GM23338 (cell line): ENCODE data around the gene ZNF426. TPM values are rescaled to one million over a fixed set of nuclear protein-coding genes. Genes with fewer than 3 reads are reported as not detected.

Experiments
- ATAC-seq: fragments of 200-7000 bp; cut with Tn5 transposase; 3 replicates; pipeline ENCODE4 v1.9.1; 2020
- DNase-seq: peaks from one replicate; pipeline ENCODE4 v3.0.0-alpha.2; 2015; ENCODE audit warnings: low spot score
- H2AFZ ChIP-seq: fragments of 200-600 bp; sonication (generic); 2 replicates; pipeline ENCODE4 v1.8.0; 2016; ENCODE audit warnings: antibody characterized with exemption, mild to moderate bottlenecking, moderate library complexity
- H3F3A ChIP-seq: fragments of 200-600 bp; sonication (generic); replicated peaks from 2 replicates; pipeline ENCODE4 v1.8.0; 2017; ENCODE audit warnings: antibody characterized with exemption, mixed run types, low read depth
- H3K27ac ChIP-seq: fragments of 200-600 bp; sonication (generic); 2 replicates; pipeline ENCODE4 v1.6.1; 2016; ENCODE audit warnings: low read depth
- H3K27me3 ChIP-seq: fragments of 200-600 bp; sonication (generic); 2 replicates; pipeline ENCODE4 v1.8.0; 2016; ENCODE audit warnings: mild to moderate bottlenecking, mixed run types, moderate library complexity; ENCODE audit not compliant: insufficient read depth
- H3K36me3 ChIP-seq: fragments of 200-600 bp; sonication (generic); 2 replicates; pipeline ENCODE4 v1.8.0; 2016; ENCODE audit warnings: mild to moderate bottlenecking; ENCODE audit not compliant: insufficient read depth
- H3K4me1 ChIP-seq: fragments of 200-600 bp; sonication (generic); 2 replicates; pipeline ENCODE4 v1.8.0; 2016; ENCODE audit warnings: mild to moderate bottlenecking, moderate library complexity; ENCODE audit not compliant: insufficient read depth
- H3K4me2 ChIP-seq: fragments of 200-600 bp; sonication (generic); 2 replicates; pipeline ENCODE4 v1.7.1; 2017; ENCODE audit warnings: mixed run types
- H3K4me3 ChIP-seq: fragments of 200-600 bp; sonication (generic); 2 replicates; pipeline ENCODE4 v1.6.1; 2016; ENCODE audit warnings: mixed run types
- H3K79me2 ChIP-seq: fragments of 200-600 bp; sonication (generic); replicated peaks from 2 replicates; pipeline ENCODE4 v1.8.0; 2017; ENCODE audit warnings: mild to moderate bottlenecking; ENCODE audit not compliant: insufficient read depth
- H3K9me2 ChIP-seq: fragments of 200-600 bp; sonication (generic); 2 replicates; pipeline ENCODE4 v1.8.0; 2017; ENCODE audit not compliant: insufficient read depth
- H4K20me1 ChIP-seq: fragments of 200-600 bp; sonication (generic); replicated peaks from 2 replicates; pipeline ENCODE4 v1.8.0; 2017; ENCODE audit warnings: mild to moderate bottlenecking; ENCODE audit not compliant: insufficient read depth
- H3K27ac Mint-ChIP-seq: 2 replicates; pipeline ENCODE4 v1.8.0; 2020; ENCODE audit warnings: inconsistent platforms, mild to moderate bottlenecking, moderate library complexity, mixed read lengths
- H3K27me3 Mint-ChIP-seq: 3 replicates; pipeline ENCODE4 v1.8.0; 2022; ENCODE audit warnings: low read depth, mild to moderate bottlenecking, moderate library complexity, mixed read lengths, inconsistent platforms; ENCODE audit not compliant: insufficient read depth, poor library complexity
- H3K36me3 Mint-ChIP-seq: 3 replicates; pipeline ENCODE4 v1.8.0; 2021; ENCODE audit warnings: low read depth, mild to moderate bottlenecking, inconsistent platforms, moderate library complexity, mixed read lengths
- H3K4me1 Mint-ChIP-seq: 3 replicates; pipeline ENCODE4 v1.8.0; 2020; ENCODE audit warnings: mild to moderate bottlenecking, inconsistent platforms, mixed read lengths
- H3K4me3 Mint-ChIP-seq: 3 replicates; pipeline ENCODE4 v1.8.0; 2021; ENCODE audit warnings: moderate library complexity, mild to moderate bottlenecking, inconsistent platforms, mixed read lengths
- H3K9me3 Mint-ChIP-seq: 3 replicates; pipeline ENCODE4 v1.8.0; 2020; ENCODE audit warnings: moderate library complexity, mild to moderate bottlenecking, inconsistent platforms, mixed read lengths
- CREB1 ChIP-seq: fragments of 250-450 bp; sonication (Bioruptor Pico); IDR thresholded peaks from 2 replicates; pipeline ENCODE4 v1.5.0; 2020; ENCODE audit warnings: low read depth, mild to moderate bottlenecking, moderate library complexity
- CTCF ChIP-seq, 2 experiments: fragments of 200-600 bp in 1 of 2; sonication (generic) in 1 of 2; conservative IDR thresholded peaks; 2 replicates each; pipeline versions ENCODE4 v1.5.1 to v1.6.1; 2016 to 2017; ENCODE audit warnings: antibody characterized with exemption in 2 of 2, low read depth in 2 of 2, mild to moderate bottlenecking in 2 of 2, moderate library complexity in 1 of 2
- EZH2 ChIP-seq: fragments of 200-600 bp; sonication (generic); IDR thresholded peaks from one replicate; pipeline ENCODE4 v1.8.0; 2017; ENCODE audit warnings: antibody characterized with exemption, mild to moderate bottlenecking, low read depth; ENCODE audit not compliant: unreplicated experiment
- EZH2phosphoT487 ChIP-seq: fragments of 200-600 bp; sonication (generic); IDR thresholded peaks from one replicate; pipeline ENCODE4 v1.8.1; 2018; ENCODE audit warnings: antibody characterized with exemption; ENCODE audit not compliant: unreplicated experiment
- JUNB ChIP-seq: IDR thresholded peaks from one replicate; pipeline ENCODE4 v1.6.1; 2016; ENCODE audit warnings: antibody characterized with exemption; ENCODE audit not compliant: unreplicated experiment
- NANOG ChIP-seq: IDR thresholded peaks from 2 replicates; pipeline ENCODE4 v1.6.1; 2016; ENCODE audit warnings: antibody characterized with exemption, borderline replicate concordance
- POLR2AphosphoS5 ChIP-seq: IDR thresholded peaks from 2 replicates; pipeline ENCODE4 v1.6.1; 2016; ENCODE audit warnings: antibody characterized with exemption, low read depth
- REST ChIP-seq: IDR thresholded peaks from one replicate; pipeline ENCODE4 v1.6.1; 2018; ENCODE audit warnings: antibody characterized with exemption; ENCODE audit not compliant: unreplicated experiment
- STAT1 ChIP-seq: IDR thresholded peaks from one replicate; pipeline ENCODE4 v1.6.1; 2016; ENCODE audit warnings: antibody characterized with exemption; ENCODE audit not compliant: unreplicated experiment
- ZNF114 ChIP-seq: fragments of 250-450 bp; sonication (Bioruptor Pico); IDR thresholded peaks from 2 replicates; pipeline ENCODE4 v1.5.0; 2020; ENCODE audit warnings: mild to moderate bottlenecking, moderate library complexity
- ZNF331 ChIP-seq: fragments of 250-450 bp; sonication (Bioruptor Pico); IDR thresholded peaks from 2 replicates; pipeline ENCODE4 v1.5.0; 2020; ENCODE audit warnings: low read depth, mild to moderate bottlenecking, moderate library complexity
- ZNF462 ChIP-seq: fragments of 250-450 bp; sonication (Bioruptor Pico); IDR thresholded peaks from 2 replicates; pipeline ENCODE4 v1.5.0; 2020; ENCODE audit warnings: mild to moderate bottlenecking, moderate library complexity
- polyA plus RNA-seq: library from polyadenylated mRNA; unstranded; fragments of >200 nt; fragmentation: Nextera tagmentation; extraction: Ambion mirVana; gene quantifications from 2 replicates; pipeline ENCODE4 v1.2.1, GENCODE V29; 2016
- total RNA-seq: library from RNA; depleted of rRNA; stranded (reverse); fragments of >200 nt; shearing (Covaris generic); gene quantifications from 2 replicates; pipeline ENCODE4 v1.2.3, GENCODE V29; 2014
- TF ChIP-seq, protein P1 (sequence below): IDR thresholded peaks from 2 replicates; pipeline ENCODE4 v1.6.1; 2016; ENCODE audit warnings: antibody characterized with exemption

Gene ZNF426
- total and polyA plus RNA-seq, 2 experiments from 2014 or later, result 11.0 to 22.7 TPM

DNA sequence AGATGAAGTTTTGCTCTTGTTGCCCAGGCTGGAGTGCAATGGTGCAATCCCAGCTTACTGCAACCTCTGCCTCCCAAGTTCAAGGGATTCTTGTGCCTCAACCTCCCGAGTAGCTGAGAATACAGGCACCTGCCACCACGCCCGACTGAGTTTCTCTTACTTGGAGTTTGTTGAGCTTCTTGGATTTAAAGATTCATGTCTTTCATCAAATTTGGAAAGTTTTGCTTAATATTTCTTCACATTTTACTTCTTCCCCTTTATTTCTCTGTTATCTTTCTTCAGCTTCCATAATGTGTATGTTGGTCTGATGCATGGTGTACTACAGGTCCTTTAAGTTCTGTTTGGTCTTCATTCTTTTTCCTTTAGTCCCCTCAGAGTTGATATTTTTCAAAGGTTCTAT, 31.2 kb downstream of the ZNF426 start:
- Histone ChIP-seq H3K27me3 (no peaks in the 10 kb centered on the region), H3K4me2 (no peak overlapping the region), H3F3A (no peaks in the 10 kb centered on the region), H3K79me2 (no peaks in the 10 kb centered on the region), H3K9me2 (no peaks in the 10 kb centered on the region), H3K4me1 (no peaks in the 10 kb centered on the region), H3K4me3 (no peak overlapping the region), H3K36me3 (no peaks in the 10 kb centered on the region; the same call in 1 of the 2 replicates), H3K27ac (no peak overlapping the region), H4K20me1 (no peaks in the 10 kb centered on the region), H2AFZ (no peak overlapping the region)
- DNase-seq, result no peak
- H3K36me3 Mint-ChIP-seq, result peaks cover 27% of the 10 kb centered on the region
- TF ChIP-seq EZH2phosphoT487 (no peak), CREB1 (no peak), POLR2AphosphoS5 (no peak), NANOG (no peak), JUNB (no peak), ZNF114 (no peak), EZH2 (no peak), ZNF462 (no peak), ZNF331 (CRISPR knock-in tag) (no peak), STAT1 (no peak), CTCF (conservative IDR thresholded peaks at IDR 0.05; ENCODE audit: low read depth in 2 of 2) (no peak), REST (no peak)
- TF ChIP-seq, protein P1, sequence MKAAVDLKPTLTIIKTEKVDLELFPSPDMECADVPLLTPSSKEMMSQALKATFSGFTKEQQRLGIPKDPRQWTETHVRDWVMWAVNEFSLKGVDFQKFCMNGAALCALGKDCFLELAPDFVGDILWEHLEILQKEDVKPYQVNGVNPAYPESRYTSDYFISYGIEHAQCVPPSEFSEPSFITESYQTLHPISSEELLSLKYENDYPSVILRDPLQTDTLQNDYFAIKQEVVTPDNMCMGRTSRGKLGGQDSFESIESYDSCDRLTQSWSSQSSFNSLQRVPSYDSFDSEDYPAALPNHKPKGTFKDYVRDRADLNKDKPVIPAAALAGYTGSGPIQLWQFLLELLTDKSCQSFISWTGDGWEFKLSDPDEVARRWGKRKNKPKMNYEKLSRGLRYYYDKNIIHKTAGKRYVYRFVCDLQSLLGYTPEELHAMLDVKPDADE, result no peak
- no peak for ATAC-seq
- peaks cover 89% of the 10 kb centered on the region for H3K9me3 Mint-ChIP-seq
- H3K4me1 Mint-ChIP-seq, result no peaks in the 10 kb centered on the region
- H3K27ac Mint-ChIP-seq, result no peak overlapping the region
- peaks cover 4% of the 10 kb centered on the region for H3K27me3 Mint-ChIP-seq
- H3K4me3 Mint-ChIP-seq, result no peak overlapping the region
